NCI-H226 (cell line): ENCODE data around the gene DNAJC7.
A peak's percentile ranks its signal among the peaks of the same experiment; 100 is the strongest.

Experiments used
- DNase-seq: peaks from one replicate; pipeline ENCODE4 v3.0.0-alpha.2; 2015

Gene DNAJC7

GRCh38 chr17:41973408-41973811, 43.8 kb downstream of the DNAJC7 start:
- no peak for DNase-seq

GRCh38 chr17:41972571-41973407, 44.5 kb downstream of the DNAJC7 start:
- no peak for DNase-seq

GRCh38 chr17:41971721-41972523, 45.3 kb downstream of the DNAJC7 start:
- DNase-seq, result no peak

- DNase-seq, result no peak
These were observed 46.3 kb downstream of the DNAJC7 start for GRCh38 chr17:41970901-41971331.

GRCh38 chr17:41968676-41969075, 48.6 kb downstream of the DNAJC7 start:
- no peak for DNase-seq

GRCh38 chr17:41967921-41968578, 49.2 kb downstream of the DNAJC7 start:
- no peak for DNase-seq

- no peak for DNase-seq
These were observed 49.9 kb downstream of the DNAJC7 start for GRCh38 chr17:41967141-41967920.

- peak; percentile 81 for DNase-seq
These were observed 50.6 kb downstream of the DNAJC7 start, which contains the start of gene CNP for GRCh38 chr17:41966463-41967140. CNP (plus strand) TSS chr17:41966795; CDS start chr17:41966885, 90 bp downstream.

- DNase-seq, result peak; percentile 58
These were observed 51.4 kb downstream of the DNAJC7 start for GRCh38 chr17:41965694-41966462.

- DNase-seq, result peak; percentile 19
These were observed 54.3 kb downstream of the DNAJC7 start for GRCh38 chr17:41962768-41963434.

GRCh38 chr17:41962111-41962510, 55.1 kb downstream of the DNAJC7 start:
- no peak for DNase-seq

- DNase-seq, result peak; percentile 27
These were observed 57.7 kb downstream of the DNAJC7 start for GRCh38 chr17:41959336-41960095.

GRCh38 chr17:41959030-41959335, 58.3 kb downstream of the DNAJC7 start:
- no peak for DNase-seq

GRCh38 chr17:41957869-41958439, 59.3 kb downstream of the DNAJC7 start:
- no peak for DNase-seq

GRCh38 chr17:41957031-41957868, 60.0 kb downstream of the DNAJC7 start:
- DNase-seq, result peak; percentile 40

GRCh38 chr17:41956522-41956921, 60.7 kb downstream of the DNAJC7 start:
- no peak for DNase-seq

- no peak for DNase-seq
These were observed 68.3 kb downstream of the DNAJC7 start for GRCh38 chr17:41948762-41949460.

- no peak for DNase-seq
These were observed 72.3 kb downstream of the DNAJC7 start for GRCh38 chr17:41944943-41945342.
